OCI-LY3 (cell line): ENCODE data around the gene ALDH6A1.

Source experiments
- H2AFZ ChIP-seq: fragments of 200-600, 300-600 bp; shearing (Covaris generic); 2 replicates; pipeline ENCODE4 v1.6.0; 2014; ENCODE audit warnings: antibody characterized with exemption, low read depth, low read length
- H3K27ac ChIP-seq: fragments of 200-600, 300-600 bp; sonication (generic); 2 replicates; pipeline ENCODE4 v1.5.1; 2014; ENCODE audit warnings: mild to moderate bottlenecking, low read length, moderate library complexity, mixed read lengths
- H3K27me3 ChIP-seq: fragments of 200-600, 300-600 bp; sonication (generic); 2 replicates; pipeline ENCODE4 v1.6.1; 2014; ENCODE audit warnings: low read depth, low read length, mixed read lengths
- H3K36me3 ChIP-seq: fragments of 200-600, 300-600 bp; sonication (generic); replicated peaks from 2 replicates; pipeline ENCODE3; 2014; ENCODE audit warnings: low read depth, low read length, mixed read lengths
- H3K4me1 ChIP-seq: fragments of 300-600, 200-600 bp; sonication (generic); 2 replicates; pipeline ENCODE4 v1.6.1; 2014; ENCODE audit warnings: low read length, mixed read lengths
- H3K4me2 ChIP-seq: fragments of 200-600, 300-600 bp; sonication (generic); 2 replicates; pipeline ENCODE4 v1.6.1; 2014; ENCODE audit warnings: low read length, mixed read lengths
- H3K4me3 ChIP-seq: fragments of 300-600, 200-600 bp; sonication (generic); 2 replicates; pipeline ENCODE4 v1.5.1; 2014; ENCODE audit warnings: antibody characterized with exemption, mild to moderate bottlenecking, low read length, moderate library complexity
- H3K79me2 ChIP-seq: fragments of 300-600, 200-600 bp; shearing (Covaris generic); 2 replicates; pipeline ENCODE4 v1.6.1; 2014; ENCODE audit warnings: mild to moderate bottlenecking, low read length, mixed read lengths
- H3K9ac ChIP-seq: fragments of 300-600, 200-600 bp; shearing (Covaris generic); 2 replicates; pipeline ENCODE4 v1.6.0; 2014; ENCODE audit warnings: mild to moderate bottlenecking, low read length, moderate library complexity
- H3K9me3 ChIP-seq: fragments of 200-600, 300-600 bp; shearing (Covaris generic); 2 replicates; pipeline ENCODE4 v1.6.1; 2014; ENCODE audit warnings: low read length, mixed read lengths; ENCODE audit not compliant: insufficient read depth
- H4K20me1 ChIP-seq: fragments of 200-600, 300-600 bp; sonication (generic); 2 replicates; pipeline ENCODE4 v1.6.1; 2016; ENCODE audit warnings: low read length, mixed read lengths; ENCODE audit not compliant: insufficient read depth
- CTCF ChIP-seq: fragments of 200-600, 300-600 bp; sonication (generic); IDR thresholded peaks from 2 replicates; pipeline ENCODE4 v1.5.1; 2014; ENCODE audit warnings: antibody characterized with exemption, low read length, low read depth
- EZH2phosphoT487 ChIP-seq: fragments of 200-600 bp; shearing (Covaris generic); IDR thresholded peaks from 2 replicates; pipeline ENCODE4 v1.6.1; 2018; ENCODE audit warnings: antibody characterized with exemption, mixed run types, low read depth

The ALDH6A1 gene

GRCh38 chr14:74019408-74020137 lies 64.7 kb downstream of the ALDH6A1 start:
- TF ChIP-seq EZH2phosphoT487, result no peak
- TF ChIP-seq CTCF, result no peak
- H3K27me3 ChIP-seq, result no peaks in the 10 kb centered on the region
- H4K20me1 ChIP-seq, result no peaks in the 10 kb centered on the region
- no peaks in the 10 kb centered on the region for H3K79me2 ChIP-seq
- H3K36me3 ChIP-seq, result no peaks in the 10 kb centered on the region
- peak overlapping the region; percentile 97 for H3K4me3 ChIP-seq
- peak overlapping the region; percentile 94 for H2AFZ ChIP-seq
- peak overlapping the region; percentile 93 for H3K4me2 ChIP-seq
- H3K27ac ChIP-seq, result no peak overlapping the region
- H3K9ac ChIP-seq, result peak overlapping the region; percentile 67
- H3K4me1 ChIP-seq, result peaks cover 4% of the 10 kb centered on the region; the same call in 1 of the 2 replicates
- H3K9me3 ChIP-seq, result no peaks in the 10 kb centered on the region

GRCh38 chr14:74018586-74019407 lies 65.5 kb downstream of the ALDH6A1 start, which contains the start of the genes BBOF1 and ENTPD5:
Gene BBOF1 (plus strand): TSS chr14:74019349. CDS start chr14:74019479, 130 bp downstream.
Gene ENTPD5 (minus strand): TSS chr14:74019288. CDS start chr14:73988102, 31,186 bp downstream.
- H3K27me3 ChIP-seq, result no peaks in the 10 kb centered on the region
- H4K20me1 ChIP-seq, result no peaks in the 10 kb centered on the region
- TF ChIP-seq CTCF (no peak), EZH2phosphoT487 (no peak)
- no peaks in the 10 kb centered on the region for H3K9me3 ChIP-seq
- H3K9ac ChIP-seq, result peak within 1 kb of the TSS; percentile 96
- H3K4me3 ChIP-seq, result peak within 1 kb of the TSS; percentile 97
- H3K36me3 ChIP-seq, result no peaks in the 10 kb centered on the region
- H2AFZ ChIP-seq, result peak within 1 kb of the TSS; percentile 94
- H3K4me2 ChIP-seq, result peak within 1 kb of the TSS; percentile 93
- peaks cover 4% of the 10 kb centered on the region; the same call in 1 of the 2 replicates for H3K4me1 ChIP-seq
- H3K79me2 ChIP-seq, result no peaks in the 10 kb centered on the region
- peak within 1 kb of the TSS; percentile 49 for H3K27ac ChIP-seq

- Histone ChIP-seq H2AFZ (peak overlapping the region; percentile 86), H3K27ac (no peak overlapping the region), H3K4me3 (peak overlapping the region; percentile 97), H3K9ac (peak overlapping the region; percentile 96), H3K79me2 (no peaks in the 10 kb centered on the region), H3K4me2 (peak overlapping the region; percentile 67), H3K36me3 (no peaks in the 10 kb centered on the region), H3K27me3 (no peaks in the 10 kb centered on the region), H3K9me3 (no peaks in the 10 kb centered on the region), H3K4me1 (peaks cover 4% of the 10 kb centered on the region; the same call in 1 of the 2 replicates), H4K20me1 (no peaks in the 10 kb centered on the region)
- TF ChIP-seq EZH2phosphoT487 (no peak), CTCF (no peak)
Observed at GRCh38 chr14:74018174-74018585, 66.1 kb downstream of the ALDH6A1 start.

- Histone ChIP-seq H2AFZ (no peak overlapping the region), H3K4me3 (no peak overlapping the region), H3K36me3 (no peaks in the 10 kb centered on the region), H3K4me1 (peaks cover 4% of the 10 kb centered on the region; the same call in 1 of the 2 replicates), H3K27me3 (no peaks in the 10 kb centered on the region), H3K4me2 (no peak overlapping the region), H3K9ac (no peak overlapping the region), H4K20me1 (no peaks in the 10 kb centered on the region), H3K27ac (no peak overlapping the region), H3K79me2 (no peaks in the 10 kb centered on the region), H3K9me3 (no peaks in the 10 kb centered on the region)
- no peak for TF ChIP-seq EZH2phosphoT487
- no peak for TF ChIP-seq CTCF
Observed at GRCh38 chr14:74015963-74016362, 68.3 kb downstream of the ALDH6A1 start.
